ENCODE data around the gene ZNF784.

ZNF784 gene

GRCh38 chr19:55644842-55645511, 20.6 kb upstream of the ZNF784 start:
- DNase-seq = peak in 1 of 10 donors; percentile 74
- intact Hi-C loops (cut with DNase I) = no loop called here

GRCh38 chr19:55644191-55644833, 19.9 kb upstream of the ZNF784 start:
- peak in 2 of 10 donors; percentile 49 to 52 for DNase-seq
- intact Hi-C loops (cut with DNase I) = no loop called here

- intact Hi-C loops (cut with DNase I) = no loop called here
- DNase-seq = no peak
These were observed 19.5 kb upstream of the ZNF784 start for GRCh38 chr19:55643887-55644176.

GRCh38 chr19:55643003-55643886, 18.9 kb upstream of the ZNF784 start, which contains the start of gene ZNF581:
TSS of gene ZNF581 (plus strand) at chr19:55643649. CDS start at chr19:55644572, 923 bp downstream.
- intact Hi-C loops (cut with DNase I) = no loop called here
- peak; percentile 55 to 96 (median 74) for DNase-seq

- intact Hi-C loops (cut with DNase I) = no loop called here
- peak in 2 of 10 donors; percentile 76 to 85 for DNase-seq
These were observed 18.0 kb upstream of the ZNF784 start for GRCh38 chr19:55642153-55643002.

GRCh38 chr19:55641426-55642152, 17.2 kb upstream of the ZNF784 start:
- intact Hi-C loops (cut with DNase I) = no loop called here

DNA sequence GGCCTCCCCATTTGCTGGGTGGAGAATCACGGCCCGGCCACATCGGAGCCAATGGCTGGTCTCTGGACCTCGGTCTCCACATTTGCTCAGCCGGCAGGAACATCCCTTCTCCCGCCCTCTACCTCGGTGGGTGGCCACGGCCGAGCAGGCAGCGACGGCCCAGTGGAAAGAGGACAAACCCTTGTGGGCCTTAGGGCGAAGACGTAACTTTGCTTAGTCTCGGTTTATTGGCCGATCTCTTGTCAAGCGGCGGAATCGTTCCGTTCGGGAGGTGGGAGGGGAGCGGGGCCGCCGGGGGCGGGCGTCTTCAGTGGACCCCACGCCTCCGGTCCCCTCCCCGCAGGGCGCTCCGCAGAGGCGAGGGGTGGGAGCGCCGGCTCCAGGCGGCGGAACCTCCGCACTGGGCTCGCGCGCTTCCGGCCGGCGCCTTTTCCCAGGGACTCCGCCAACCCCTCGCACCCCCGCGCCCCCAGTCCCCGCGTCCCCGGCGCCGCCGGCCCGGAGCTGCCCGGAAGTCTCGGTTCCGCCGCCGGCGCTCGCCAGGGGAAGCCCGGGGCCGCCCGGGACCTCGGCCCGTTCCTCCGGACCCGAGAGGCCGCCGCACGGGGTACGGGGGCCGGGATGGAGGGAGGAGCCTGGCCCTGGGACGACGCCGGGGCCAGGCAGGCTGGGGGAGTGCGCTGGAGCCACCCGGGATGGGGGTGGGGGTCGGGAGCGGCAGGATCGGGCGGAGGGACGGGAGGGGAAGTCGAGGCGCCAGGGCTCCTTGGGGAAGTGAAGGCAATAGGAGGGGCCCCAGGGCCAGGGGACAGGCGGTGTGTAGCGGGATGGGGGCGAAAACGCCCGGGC, 16.4 kb upstream of the ZNF784 start, which contains the start of gene ZNF580:
Gene ZNF580 (plus strand): TSS at position 426 of the 849 bp plus-strand sequence. CDS start 1,507 bp downstream, outside the sequence.
- peak; percentile 49 to 94 (median 65) for DNase-seq
- intact Hi-C loops (cut with DNase I) = no loop called here

More at GRCh38 chr19:55641426-55642152, 17.2 kb upstream of the ZNF784 start:
- peak in 1 of 10 donors; percentile 12 for DNase-seq

- intact Hi-C loops (cut with DNase I) = no loop called here
- DNase-seq = peak in 8 of 10 donors; percentile 45 to 95 (median 68)
These were observed 15.7 kb upstream of the ZNF784 start for GRCh38 chr19:55640043-55640576.

DNA sequence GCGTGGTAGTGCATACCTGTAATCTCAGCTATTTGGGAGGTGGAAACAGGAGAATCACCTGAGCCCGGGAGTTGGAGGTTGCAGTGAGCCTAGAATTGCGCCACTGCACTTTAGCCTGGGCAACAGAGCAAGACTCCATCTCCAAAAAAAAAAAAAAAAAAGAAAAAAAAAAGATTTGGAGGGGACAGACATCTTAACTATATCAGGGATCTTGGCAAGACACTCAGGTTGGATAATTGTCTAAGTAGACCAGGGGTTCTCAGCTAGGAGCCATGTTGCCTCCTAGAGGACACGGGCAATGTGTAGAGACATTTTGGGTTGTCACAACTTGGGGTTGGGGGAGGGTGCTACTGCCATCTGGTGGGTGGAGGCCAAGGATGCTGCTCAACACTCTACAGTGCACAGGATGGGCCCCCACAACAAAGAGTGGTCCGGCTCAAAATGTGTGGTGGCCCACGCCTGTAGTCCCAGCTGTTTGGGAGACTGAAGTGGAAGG, 14.5 kb upstream of the ZNF784 start:
- peak in 2 of 10 donors; percentile 70 to 83 for DNase-seq
- intact Hi-C loops (cut with DNase I) = no loop called here

DNA sequence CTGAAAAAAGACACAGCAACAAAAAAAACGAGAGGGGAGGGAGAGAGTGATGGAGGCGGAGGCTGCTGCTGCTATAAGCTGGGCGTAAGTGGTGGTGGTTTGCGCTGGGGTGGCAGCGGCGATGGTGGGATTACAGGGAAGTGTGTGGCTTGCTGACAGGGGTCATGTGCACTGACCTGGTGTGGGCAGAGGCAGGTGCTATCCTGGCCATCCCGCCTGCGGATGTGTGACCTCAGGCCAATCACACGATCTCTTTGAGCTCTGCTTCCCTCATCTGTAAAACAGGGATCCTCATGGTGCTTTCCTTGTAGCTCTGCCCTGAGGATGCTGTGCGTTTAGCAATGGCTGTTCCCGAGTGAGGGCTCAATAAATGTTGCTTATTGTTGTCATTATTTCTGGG, 13.2 kb upstream of the ZNF784 start:
- DNase-seq = peak in 2 of 10 donors; percentile 27 to 72
- intact Hi-C loops (cut with DNase I) = no loop called here

DNA sequence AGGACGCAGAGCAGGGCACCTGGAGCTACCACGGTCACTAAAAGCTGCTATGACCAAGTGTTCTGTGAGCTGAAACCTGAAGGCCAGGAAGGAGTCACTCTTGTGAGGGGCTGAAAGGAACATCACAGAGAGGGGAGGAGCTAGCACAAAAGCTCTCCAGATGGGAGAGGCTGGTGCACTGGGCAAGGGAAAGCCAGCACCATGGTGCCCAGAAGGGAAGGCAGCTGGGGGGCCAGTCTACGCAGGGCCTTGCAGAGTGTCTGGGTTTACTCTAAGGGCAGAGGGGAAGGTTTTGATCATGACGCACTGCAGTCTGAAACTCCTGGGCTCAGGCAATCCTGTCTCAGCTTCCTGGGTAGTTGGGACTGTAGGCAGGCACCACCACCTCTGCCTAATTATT, 12.4 kb upstream of the ZNF784 start:
- intact Hi-C loops (cut with DNase I) = no loop called here
- DNase-seq = peak in 2 of 10 donors; percentile 26 to 60

- intact Hi-C loops (cut with DNase I) = no loop called here
These were observed 11.6 kb upstream of the ZNF784 start for GRCh38 chr19:55635856-55636440.

GRCh38 chr19:55635334-55635717, 11.0 kb upstream of the ZNF784 start:
- intact Hi-C loops (cut with DNase I) = no loop called here

More at GRCh38 chr19:55635856-55636440, 11.6 kb upstream of the ZNF784 start:
- peak in 1 of 10 donors; percentile 63 for DNase-seq

GRCh38 chr19:55633861-55634260, 9.5 kb upstream of the ZNF784 start:
- intact Hi-C loops (cut with DNase I) = loop anchor here (5.0 kb wide), 1 partner anchor 117 kb away; no protein-coding TSS in a partner anchor
- peak in 1 of 10 donors; percentile 18 for DNase-seq

More at GRCh38 chr19:55635334-55635717, 11.0 kb upstream of the ZNF784 start:
- DNase-seq = peak in 2 of 10 donors; percentile 48 to 71

GRCh38 chr19:55632463-55632834, 8.1 kb upstream of the ZNF784 start:
- intact Hi-C loops (cut with DNase I) = loop anchor here (5.0 kb wide), 1 partner anchor 115 kb away; no protein-coding TSS in a partner anchor
- DNase-seq = peak in 7 of 10 donors; percentile 74 to 91 (median 81)

GRCh38 chr19:55626350-55626749, 2.0 kb upstream of the ZNF784 start:
- DNase-seq = no peak
- intact Hi-C loops (cut with DNase I) = no loop called here

GRCh38 chr19:55625004-55625326, 599 bp upstream of the ZNF784 start:
- DNase-seq = no peak
- intact Hi-C loops (cut with DNase I) = no loop called here
